Heart right ventricle (tissue), 16 donors: Measurements from ENCODE around the gene ADAM8. TPM values are rescaled to one million over a fixed set of nuclear protein-coding genes. Genes with fewer than 3 reads are reported as not detected.

Experiments used
- ATAC-seq, 8 donors: fragments of 200-7000 bp; cut with Tn5 transposase; one replicate each; pipeline ENCODE4 v1.9.1; 2020; ENCODE audit warnings: mild to moderate bottlenecking in 8 of 8, moderate library complexity in 8 of 8, moderate number of reproducible peaks in 1 of 8
- DNase-seq, 2 donors: peaks; one replicate each; pipeline ENCODE4 v3.0.0-alpha.2; 2020
- H3K27ac ChIP-seq, 10 donors: fragments of 200-600 bp; sonication (generic) in 2 of 10; one replicate each; pipeline versions ENCODE4 v1.5.0 to v1.8.0; 2020 to 2022; ENCODE audit warnings: mild to moderate bottlenecking in 3 of 10
- H3K27me3 ChIP-seq, 7 donors: fragments of 200-600 bp; one replicate each; pipeline ENCODE4 v1.8.0; 2021 to 2022; ENCODE audit warnings: mild to moderate bottlenecking in 2 of 7
- H3K36me3 ChIP-seq, 9 donors: fragments of 200-600 bp; sonication (generic) in 1 of 9; one replicate each; pipeline versions ENCODE4 v1.5.0 to v1.8.0; 2020 to 2022; ENCODE audit warnings: mild to moderate bottlenecking in 2 of 9
- H3K4me1 ChIP-seq, 9 donors: fragments of 200-600 bp; sonication (generic) in 1 of 9; one replicate each; pipeline versions ENCODE4 v1.5.0 to v1.8.0; 2020 to 2022; ENCODE audit warnings: mild to moderate bottlenecking in 4 of 9
- H3K4me3 ChIP-seq, 10 donors: fragments of 200-600 bp; sonication (generic) in 2 of 10; one replicate each; pipeline versions ENCODE4 v1.5.0 to v1.8.0; 2020 to 2022; ENCODE audit warnings: mild to moderate bottlenecking in 7 of 10, moderate library complexity in 2 of 10
- H3K9me3 ChIP-seq, 11 donors: fragments of 200-600 bp in 10 of 11; sonication (generic) in 2 of 11; one replicate each; pipeline versions ENCODE4 v1.5.0 to v1.8.0; 2013 to 2022; ENCODE audit warnings: mild to moderate bottlenecking in 2 of 11, control low read depth in 1 of 11, moderate library complexity in 1 of 11
- WGBS, 2 donors: extraction: QIAGEN DNeasy Blood & Tissue Kit; methylation state at CpG; one replicate each; pipeline ENCODE4 v1.1.7; 2013; ENCODE audit warnings: inconsistent platforms in 1 of 2; 5-methylcytosine and 5-hydroxymethylcytosine counted together
- intact Hi-C, 10 donors: fragments of 100-400 bp; cut with DNase I; formaldehyde crosslinking; loops; one replicate each; pipeline versions ENCODE4 v1.11.1 to v1.14.2; 2022
- polyA plus RNA-seq, 2 donors: library from polyadenylated mRNA; stranded (reverse); fragments of 200-250 nt; gene quantifications; one replicate each; pipeline ENCODE4 v1.2.3, GENCODE V29; 2013
- total RNA-seq, 10 donors: library from RNA; stranded (reverse); fragmentation: NEBNext Ultra II Directional in 3 of 10; extraction: Animal tissue kit (Norgen Biotek cat#: 25700) in 3 of 10; gene quantifications; one replicate each; pipeline versions ENCODE4 v1.2.1 to v1.2.4, GENCODE V29; 2021 to 2023
- TF ChIP-seq, protein P1 (sequence below), 9 donors: fragments of 200-600 bp; sonication (generic) in 2 of 9; IDR thresholded peaks; one replicate each; pipeline versions ENCODE4 v1.5.0 to v1.8.0; 2021 to 2022; ENCODE audit warnings: antibody characterized with exemption in 9 of 9, mild to moderate bottlenecking in 5 of 9, moderate library complexity in 1 of 9
- donor health status: Arrhythmogenic right ventricular cardiomyopathy.
- donor health status: ischemic (EF 13 %, LVEDD 7.1; RV severe dilation, severe dysfunction).
- donor health status: healthy with polysubstance abuse.
- donor health status: DM: no; HTN: yes; CAD: no.
- donor health status: DM: no; HTN: no; CAD: no.
- donor health status: ischemic (EF 25% LVEDD 6.9; RV normal size, moderate dysfunction).
- donor health status: ischemic (EF 25% LVEDD 5.7; RV mildly dilated, moderate dysfunction).
- donor health status: healthy.
- donor health status: DM: yes; HTN: yes; CAD: no.
- donor health status: Ischemic cardiomyopathy.
- donor health status: ischemic (EF 35%, LVEDD 5.7; RV mildly dilated, moderate dysfunction).
- donor health status: nonischemic (EF 11% LVEDD 7.7; RV severe dilation, severe dysfunction).
- donor health status: DM: yes; HTN: yes; CAD: no.
- donor health status: PGD.
- donor health status: ischemic (EF 29% LVEDD 5.4; RV normal size, mild dysfunction).
- donor health status: nonischemic (EF 23%, LVEDD 6.1; RV moderate dilation, normal function).

The ADAM8 gene
- total and polyA plus RNA-seq, 12 donors = 0.88 to 6.5 (median 1.6) TPM

- DNase-seq = no peak
- Histone ChIP-seq H3K27ac (no peak overlapping the region), H3K4me1 (peaks cover 0 to 6% (median 0%) of the 10 kb centered on the region in 9 donors), H3K36me3 (no peaks in the 10 kb centered on the region), H3K9me3 (no peaks in the 10 kb centered on the region), H3K4me3 (no peak overlapping the region), H3K27me3 (peaks cover 14 to 98% (median 96%) of the 10 kb centered on the region in 7 donors)
- ATAC-seq = no peak
- WGBS, 2 donors = 5% methylated on average over 58 of the region's 58 CpGs
- TF ChIP-seq, protein P1, sequence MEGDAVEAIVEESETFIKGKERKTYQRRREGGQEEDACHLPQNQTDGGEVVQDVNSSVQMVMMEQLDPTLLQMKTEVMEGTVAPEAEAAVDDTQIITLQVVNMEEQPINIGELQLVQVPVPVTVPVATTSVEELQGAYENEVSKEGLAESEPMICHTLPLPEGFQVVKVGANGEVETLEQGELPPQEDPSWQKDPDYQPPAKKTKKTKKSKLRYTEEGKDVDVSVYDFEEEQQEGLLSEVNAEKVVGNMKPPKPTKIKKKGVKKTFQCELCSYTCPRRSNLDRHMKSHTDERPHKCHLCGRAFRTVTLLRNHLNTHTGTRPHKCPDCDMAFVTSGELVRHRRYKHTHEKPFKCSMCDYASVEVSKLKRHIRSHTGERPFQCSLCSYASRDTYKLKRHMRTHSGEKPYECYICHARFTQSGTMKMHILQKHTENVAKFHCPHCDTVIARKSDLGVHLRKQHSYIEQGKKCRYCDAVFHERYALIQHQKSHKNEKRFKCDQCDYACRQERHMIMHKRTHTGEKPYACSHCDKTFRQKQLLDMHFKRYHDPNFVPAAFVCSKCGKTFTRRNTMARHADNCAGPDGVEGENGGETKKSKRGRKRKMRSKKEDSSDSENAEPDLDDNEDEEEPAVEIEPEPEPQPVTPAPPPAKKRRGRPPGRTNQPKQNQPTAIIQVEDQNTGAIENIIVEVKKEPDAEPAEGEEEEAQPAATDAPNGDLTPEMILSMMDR (IDR thresholded peaks at IDR 0.05) = no peak
- intact Hi-C loops = no loop called here
Observed at GRCh38 chr10:133229265-133230043, 47.2 kb downstream of the ADAM8 start.

GRCh38 chr10:133227256-133227655 lies 49.4 kb downstream of the ADAM8 start:
- no peak for DNase-seq
- WGBS, 2 donors = 87 to 88% methylated on average over 20 to 21 of the region's 21 CpGs

DNA sequence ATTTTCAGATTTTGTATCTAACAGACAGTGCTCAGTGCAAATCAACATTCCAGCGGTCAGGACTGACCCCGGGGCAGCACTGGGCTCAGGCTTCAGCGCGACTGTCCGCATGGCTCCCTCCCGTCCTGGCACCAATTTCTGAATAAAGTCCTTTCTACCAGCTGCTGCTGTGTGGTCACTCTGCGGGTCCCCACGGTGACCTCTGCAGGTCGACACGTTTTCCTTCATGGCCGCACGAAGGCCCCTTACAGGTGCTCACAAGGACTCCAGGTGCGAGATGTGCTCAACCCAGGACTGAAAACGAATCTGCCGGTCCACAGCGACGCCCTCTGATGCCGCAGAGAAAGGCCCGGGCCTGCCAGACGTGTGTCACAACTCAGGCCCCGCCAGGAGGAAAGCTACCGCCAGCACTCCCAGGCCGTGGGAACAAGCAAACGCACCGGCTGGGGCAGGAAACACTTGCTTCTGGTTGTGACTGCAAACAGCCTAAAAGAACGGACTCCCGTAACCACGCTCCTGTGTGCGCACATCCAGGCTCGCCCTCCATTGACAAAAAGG lies 50.3 kb downstream of the ADAM8 start:
- no peaks in the 10 kb centered on the region for H3K9me3 ChIP-seq
- H3K27ac ChIP-seq = no peak overlapping the region
- WGBS, 2 donors = 54 to 60% methylated on average over 30 of the region's 30 CpGs
- DNase-seq (no peak), ATAC-seq (no peak)
- H3K27me3 ChIP-seq = peaks cover 14 to 77% (median 74%) of the 10 kb centered on the region in 7 donors
- intact Hi-C loops = no loop called here
- no peak overlapping the region for H3K4me3 ChIP-seq
- no peaks in the 10 kb centered on the region for H3K36me3 ChIP-seq
- H3K4me1 ChIP-seq = peaks cover 0 to 6% (median 0%) of the 10 kb centered on the region in 9 donors
- TF ChIP-seq, protein P1 (IDR thresholded peaks at IDR 0.05) = no peak

More at GRCh38 chr10:133227256-133227655, 49.4 kb downstream of the ADAM8 start:
- TF ChIP-seq, protein P1 (IDR thresholded peaks at IDR 0.05) = no peak
- Histone ChIP-seq H3K27ac (no peak overlapping the region), H3K9me3 (no peaks in the 10 kb centered on the region), H3K4me1 (peaks cover 0 to 6% (median 0%) of the 10 kb centered on the region in 9 donors), H3K4me3 (no peak overlapping the region), H3K27me3 (peaks cover 14 to 83% (median 81%) of the 10 kb centered on the region in 7 donors), H3K36me3 (no peaks in the 10 kb centered on the region)
- ATAC-seq = no peak
- intact Hi-C loops = no loop called here

DNA sequence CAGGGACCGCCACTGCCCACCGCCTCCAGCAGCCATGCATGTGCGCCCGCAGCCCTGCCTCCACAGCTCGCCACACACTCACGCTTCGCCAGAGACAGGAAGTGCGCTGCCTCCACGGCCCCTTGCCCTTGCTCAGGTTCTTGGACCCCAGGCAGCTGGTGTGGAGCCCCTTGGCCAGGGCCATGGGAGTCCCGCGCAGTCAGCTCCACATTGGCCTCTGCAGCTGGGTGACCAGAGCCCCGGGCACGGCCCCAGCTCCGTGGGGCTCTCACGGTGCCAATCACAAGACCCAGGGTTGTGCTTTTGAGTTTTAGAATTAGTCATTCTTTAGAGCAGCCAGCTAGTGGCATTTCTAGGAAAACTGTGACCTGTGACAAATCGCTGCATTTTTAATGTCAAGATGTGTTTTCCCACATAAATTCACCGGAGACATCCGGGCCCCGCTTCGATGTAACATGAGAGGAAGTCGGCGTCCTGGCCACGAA lies 50.9 kb downstream of the ADAM8 start:
- peaks cover 14 to 77% (median 74%) of the 10 kb centered on the region in 7 donors for H3K27me3 ChIP-seq
- DNase-seq (no peak), ATAC-seq (no peak)
- 83 to 84% methylated on average over 23 of the region's 23 CpGs for WGBS, 2 donors
- H3K9me3 ChIP-seq = no peaks in the 10 kb centered on the region
- H3K4me1 ChIP-seq = peaks cover 0 to 6% (median 0%) of the 10 kb centered on the region in 9 donors
- H3K36me3 ChIP-seq = no peaks in the 10 kb centered on the region
- intact Hi-C loops = no loop called here
- no peak overlapping the region for H3K27ac ChIP-seq
- TF ChIP-seq, protein P1 (IDR thresholded peaks at IDR 0.05) = no peak
- no peak overlapping the region for H3K4me3 ChIP-seq
